A673 (cell line): Measurements from ENCODE around the gene BSG. TPM values are rescaled to one million over a fixed set of nuclear protein-coding genes. Genes with fewer than 3 reads are reported as not detected.

Experiments used
- BruUV-seq: library from RNA; stranded (reverse); fragments of 400-500 nt; replicated peaks from 2 replicates; lab custom pipeline; 2021; lab: Mats Ljungman, UMichigan
- CTCF ChIA-PET: fragments of 300-600 bp; sonication (Branson Sonifier 250); formaldehyde crosslinking; loops from one replicate; lab custom pipeline; 2022; ENCODE audit warnings: antibody characterized with exemption; lab: Charles Lee
- POLR2A ChIA-PET: fragments of 300-600 bp; sonication (Branson Sonifier 250); formaldehyde crosslinking; loops from one replicate; lab custom pipeline; 2022; ENCODE audit warnings: antibody characterized with exemption; ENCODE audit not compliant: low non-redundant PET; lab: Charles Lee
- DNase-seq: peaks from one replicate; pipeline ENCODE4 v3.0.0-alpha.2; 2015; ENCODE audit warnings: low spot score
- H3K27ac ChIP-seq: fragments of 200-600 bp; sonication (generic); 2 replicates; pipeline ENCODE4 v1.5.1; 2016; ENCODE audit warnings: mixed run types, low read depth, mild to moderate bottlenecking, mixed read lengths, antibody characterized with exemption, low read length; ENCODE audit not compliant: poor library complexity, severe bottlenecking
- H3K27me3 ChIP-seq: fragments of 200-600 bp; sonication (generic); replicated peaks from 2 replicates; pipeline ENCODE4 v1.6.1; 2017; ENCODE audit warnings: mixed run types, low read depth, mild to moderate bottlenecking, mixed read lengths, antibody characterized with exemption, low read length; ENCODE audit not compliant: insufficient read depth, poor library complexity
- H3K36me3 ChIP-seq: fragments of 200-600 bp; sonication (generic); 2 replicates; pipeline ENCODE4 v1.6.1; 2016; ENCODE audit warnings: mixed run types, mild to moderate bottlenecking, mixed read lengths, antibody characterized with exemption, low read length; ENCODE audit not compliant: insufficient read depth, poor library complexity, severe bottlenecking
- H3K4me1 ChIP-seq: fragments of 200-600 bp; sonication (generic); 2 replicates; pipeline ENCODE4 v1.6.1; 2017; ENCODE audit warnings: mixed run types, mild to moderate bottlenecking, mixed read lengths, antibody characterized with exemption, low read length; ENCODE audit not compliant: insufficient read depth, poor library complexity, severe bottlenecking
- H3K4me3 ChIP-seq: fragments of 200-600 bp; sonication (generic); 2 replicates; pipeline ENCODE4 v1.5.1; 2016; ENCODE audit warnings: low read depth, mixed run types, mild to moderate bottlenecking, mixed read lengths, low read length; ENCODE audit not compliant: poor library complexity, severe bottlenecking
- H3K9me3 ChIP-seq: fragments of 200-600 bp; sonication (generic); 2 replicates; pipeline ENCODE4 v1.6.1; 2016; ENCODE audit warnings: mixed run types, low read depth, mild to moderate bottlenecking, mixed read lengths, antibody characterized with exemption, low read length; ENCODE audit not compliant: poor library complexity, severe bottlenecking
- EZH2 ChIP-seq: fragments of 200-600 bp; sonication (generic); IDR thresholded peaks from 2 replicates; pipeline ENCODE4 v1.6.1; 2017; ENCODE audit warnings: borderline replicate concordance, low read depth, mild to moderate bottlenecking, mixed read lengths, antibody characterized with exemption, low read length; ENCODE audit not compliant: poor library complexity, severe bottlenecking
- intact Hi-C: fragments of 100-400 bp; cut with micrococcal nuclease; formaldehyde crosslinking; loops from one replicate; pipeline ENCODE4 v1.10.0; 2022; ENCODE audit not compliant: unreplicated experiment
- total RNA-seq: library from RNA; stranded (reverse); gene quantifications from 2 replicates; pipeline ENCODE4 v1.2.3, GENCODE V29; 2021
- TF ChIP-seq, protein P1 (sequence below): fragments of 300-800, 200-600 bp; sonication (generic); conservative IDR thresholded peaks from 2 replicates; pipeline ENCODE4 v1.5.1; 2017; ENCODE audit warnings: low read depth, mild to moderate bottlenecking, antibody characterized with exemption, low read length, moderate library complexity, mixed read lengths

The BSG gene
- total RNA-seq, 1 experiment from 2014 or later: 865 TPM

- Histone ChIP-seq H3K36me3 (peaks cover 4% of the 10 kb centered on the region), H3K27me3 (no peaks in the 10 kb centered on the region), H3K4me3 (no peak overlapping the region), H3K9me3 (no peaks in the 10 kb centered on the region), H3K27ac (peak overlapping the region; percentile 84), H3K4me1 (peaks cover 33% of the 10 kb centered on the region)
- ChIA-PET POLR2A (no interaction called here), CTCF (no interaction called here)
- BruUV-seq: no TSS peak
- intact Hi-C loops: no loop called here
- no peak for TF ChIP-seq EZH2
- TF ChIP-seq, protein P1, sequence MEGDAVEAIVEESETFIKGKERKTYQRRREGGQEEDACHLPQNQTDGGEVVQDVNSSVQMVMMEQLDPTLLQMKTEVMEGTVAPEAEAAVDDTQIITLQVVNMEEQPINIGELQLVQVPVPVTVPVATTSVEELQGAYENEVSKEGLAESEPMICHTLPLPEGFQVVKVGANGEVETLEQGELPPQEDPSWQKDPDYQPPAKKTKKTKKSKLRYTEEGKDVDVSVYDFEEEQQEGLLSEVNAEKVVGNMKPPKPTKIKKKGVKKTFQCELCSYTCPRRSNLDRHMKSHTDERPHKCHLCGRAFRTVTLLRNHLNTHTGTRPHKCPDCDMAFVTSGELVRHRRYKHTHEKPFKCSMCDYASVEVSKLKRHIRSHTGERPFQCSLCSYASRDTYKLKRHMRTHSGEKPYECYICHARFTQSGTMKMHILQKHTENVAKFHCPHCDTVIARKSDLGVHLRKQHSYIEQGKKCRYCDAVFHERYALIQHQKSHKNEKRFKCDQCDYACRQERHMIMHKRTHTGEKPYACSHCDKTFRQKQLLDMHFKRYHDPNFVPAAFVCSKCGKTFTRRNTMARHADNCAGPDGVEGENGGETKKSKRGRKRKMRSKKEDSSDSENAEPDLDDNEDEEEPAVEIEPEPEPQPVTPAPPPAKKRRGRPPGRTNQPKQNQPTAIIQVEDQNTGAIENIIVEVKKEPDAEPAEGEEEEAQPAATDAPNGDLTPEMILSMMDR: no peak
- DNase-seq: no peak
Measured at GRCh38 chr19:608155-609003, 36.0 kb downstream of the BSG start.

- Histone ChIP-seq H3K9me3 (no peaks in the 10 kb centered on the region), H3K36me3 (peaks cover 5% of the 10 kb centered on the region), H3K4me3 (no peak overlapping the region), H3K27ac (peak overlapping the region; percentile 84), H3K4me1 (peaks cover 33% of the 10 kb centered on the region), H3K27me3 (no peaks in the 10 kb centered on the region)
- intact Hi-C loops: no loop called here
- ChIA-PET POLR2A (no interaction called here), CTCF (no interaction called here)
- TF ChIP-seq, protein P1: no peak
- TF ChIP-seq EZH2: no peak
- no TSS peak for BruUV-seq
- DNase-seq: no peak
Measured at GRCh38 chr19:609004-609346, 36.6 kb downstream of the BSG start.

GRCh38 chr19:610071-610800 lies 37.8 kb downstream of the BSG start:
- H3K36me3 ChIP-seq: peaks cover 14% of the 10 kb centered on the region
- DNase-seq: peak; percentile 64
- no peaks in the 10 kb centered on the region for H3K9me3 ChIP-seq
- intact Hi-C loops: loop anchor here (2.0 kb wide), 1 partner anchor 23 kb away; the partner anchor contains the start of gene POLRMT
- ChIA-PET POLR2A (no interaction called here), CTCF (no interaction called here)
- peak overlapping the region; percentile 32 for H3K4me3 ChIP-seq
- TF ChIP-seq, protein P1: no peak
- no peak for TF ChIP-seq EZH2
- peaks cover 33% of the 10 kb centered on the region for H3K4me1 ChIP-seq
- H3K27me3 ChIP-seq: no peaks in the 10 kb centered on the region
- no TSS peak for BruUV-seq
- H3K27ac ChIP-seq: peak overlapping the region; percentile 84
